ENCODE measurements around the gene PARD3.

Gene PARD3

DNA sequence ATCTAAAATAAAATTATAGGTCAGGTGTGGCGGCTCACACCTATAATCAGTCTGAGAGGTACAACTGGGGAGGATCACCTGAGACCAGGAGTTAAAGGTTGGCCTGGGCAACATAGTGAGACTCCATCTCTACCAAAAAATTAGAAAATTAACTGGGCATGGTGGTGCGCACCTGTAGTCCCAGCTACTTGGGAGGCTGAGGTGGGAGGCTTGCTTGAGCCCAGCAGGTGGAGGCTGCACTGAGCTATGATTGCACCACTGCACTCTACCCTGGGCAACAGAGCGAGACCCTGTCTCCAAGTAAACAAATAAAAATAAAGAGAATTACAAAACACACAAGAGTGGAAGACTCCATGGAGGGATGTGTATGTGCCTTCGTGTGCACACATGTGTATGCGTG lies 171.5 kb downstream of the PARD3 start:
- DNase-seq = no peak

DNA sequence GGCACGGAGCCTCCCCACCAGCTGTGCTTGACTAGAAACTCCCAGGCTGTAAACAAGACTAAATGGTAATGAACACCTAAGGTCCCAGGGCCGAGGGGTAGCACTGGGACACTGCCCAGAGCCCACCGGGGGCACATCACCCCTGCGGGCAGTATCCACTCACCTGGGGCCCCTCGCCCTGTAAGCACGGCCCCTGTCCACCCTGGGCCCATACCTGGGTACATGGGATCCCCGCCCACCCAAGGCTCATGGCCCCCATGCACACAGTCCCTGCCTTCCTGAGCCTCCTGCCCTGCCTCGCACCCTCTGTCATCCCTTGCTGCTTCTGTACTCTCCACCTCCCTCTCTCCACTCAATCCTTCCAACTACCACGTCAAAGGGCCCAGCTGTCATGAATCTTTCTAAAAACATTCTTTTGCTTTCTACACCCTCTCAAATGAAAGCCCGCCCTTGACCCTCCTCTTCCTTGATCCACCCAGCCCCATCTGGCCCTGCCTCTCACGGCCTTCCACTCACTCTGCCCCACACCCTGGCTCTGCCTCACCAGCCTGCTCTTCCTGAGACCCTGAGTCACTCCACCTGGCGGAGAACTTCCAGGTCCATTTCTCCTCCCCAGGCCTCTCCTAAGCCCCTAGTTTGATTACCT lies 173.1 kb downstream of the PARD3 start:
- no peak for DNase-seq

GRCh38 chr10:34641147-34641912 lies 173.8 kb downstream of the PARD3 start:
- no peak for DNase-seq

- DNase-seq = peak; percentile 3
These were observed 176.6 kb downstream of the PARD3 start for GRCh38 chr10:34638406-34639054.

DNA sequence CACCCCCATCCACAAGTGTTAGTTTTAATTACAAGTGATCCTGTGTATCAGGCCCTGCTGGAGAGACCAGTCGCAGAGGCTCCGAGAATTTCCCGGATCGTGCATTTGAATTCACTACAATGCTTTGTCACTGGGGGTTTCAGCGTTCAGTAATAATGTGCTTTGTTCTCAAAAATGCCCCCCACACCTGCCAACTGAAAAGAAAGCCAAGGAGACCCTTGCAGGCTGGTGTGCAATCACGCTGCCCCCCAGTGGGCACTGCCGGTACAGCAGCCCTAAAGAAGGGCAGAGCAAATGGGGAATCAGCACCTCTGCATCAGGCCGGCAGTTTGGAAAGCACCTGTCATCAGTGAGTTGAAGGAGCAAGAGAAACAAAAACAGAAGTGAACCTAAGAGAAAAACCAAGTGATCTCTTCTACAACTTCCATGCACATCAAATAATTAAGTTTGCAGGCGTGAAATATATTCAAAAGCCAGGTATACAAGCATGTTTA lies 177.6 kb downstream of the PARD3 start:
- DNase-seq = no peak

DNA sequence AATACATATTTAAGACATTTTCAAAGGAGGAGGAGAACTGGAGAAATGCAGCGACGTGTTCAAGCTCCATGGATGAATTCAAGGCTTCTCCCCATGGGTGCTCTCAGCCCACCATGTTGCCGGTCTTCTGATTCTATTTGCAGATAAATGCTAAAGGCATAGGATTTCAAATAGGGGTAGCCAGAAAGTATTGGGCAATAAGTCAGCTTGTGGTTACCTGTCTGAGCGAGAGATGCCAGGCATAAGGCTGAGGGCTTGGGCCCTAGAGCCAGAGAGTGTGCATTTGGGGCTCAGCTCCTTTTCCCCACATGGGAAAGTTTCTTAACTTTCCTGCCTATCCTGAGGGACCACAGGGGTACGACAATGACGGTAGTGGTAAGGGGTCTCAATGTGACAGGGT lies 180.0 kb downstream of the PARD3 start:
- no peak for DNase-seq

- no peak for DNase-seq
These were observed 181.7 kb downstream of the PARD3 start for GRCh38 chr10:34633374-34633773.

GRCh38 chr10:34629084-34629483 lies 186.0 kb downstream of the PARD3 start:
- no peak for DNase-seq

DNA sequence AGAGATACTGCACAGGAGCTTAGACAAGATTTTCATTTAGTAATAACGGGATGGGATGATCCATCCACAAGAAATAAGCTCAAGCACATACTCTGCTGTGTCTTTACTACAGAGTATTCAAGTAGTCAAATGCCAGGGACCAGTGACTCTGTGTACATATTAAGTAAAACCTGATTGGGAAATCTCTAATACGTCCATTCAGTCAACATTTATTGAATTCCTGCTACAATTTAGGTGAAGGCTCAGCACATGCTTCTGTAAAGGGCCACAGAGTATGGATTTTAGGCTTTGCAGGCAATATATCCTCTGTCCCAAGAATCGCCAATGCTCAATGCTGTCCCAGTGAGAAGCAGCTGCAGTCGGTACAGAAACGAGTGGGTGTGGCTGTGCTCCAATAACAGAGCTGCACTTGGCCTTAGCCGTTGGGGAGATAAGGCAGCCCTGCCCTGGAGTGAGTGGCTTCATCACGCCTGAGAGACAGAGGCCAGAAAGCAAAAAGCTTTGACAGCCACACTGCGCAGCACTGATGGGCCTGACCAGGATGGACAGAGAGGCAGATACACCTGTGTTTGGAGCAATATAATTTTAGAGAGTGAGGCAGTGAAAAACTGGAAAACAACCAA lies 186.8 kb downstream of the PARD3 start:
- DNase-seq = no peak

GRCh38 chr10:34627741-34628140 lies 187.4 kb downstream of the PARD3 start:
- DNase-seq = no peak

GRCh38 chr10:34627331-34627730 lies 187.8 kb downstream of the PARD3 start:
- no peak for DNase-seq

- no peak for DNase-seq
These were observed 188.8 kb downstream of the PARD3 start for GRCh38 chr10:34626158-34626880.

DNA sequence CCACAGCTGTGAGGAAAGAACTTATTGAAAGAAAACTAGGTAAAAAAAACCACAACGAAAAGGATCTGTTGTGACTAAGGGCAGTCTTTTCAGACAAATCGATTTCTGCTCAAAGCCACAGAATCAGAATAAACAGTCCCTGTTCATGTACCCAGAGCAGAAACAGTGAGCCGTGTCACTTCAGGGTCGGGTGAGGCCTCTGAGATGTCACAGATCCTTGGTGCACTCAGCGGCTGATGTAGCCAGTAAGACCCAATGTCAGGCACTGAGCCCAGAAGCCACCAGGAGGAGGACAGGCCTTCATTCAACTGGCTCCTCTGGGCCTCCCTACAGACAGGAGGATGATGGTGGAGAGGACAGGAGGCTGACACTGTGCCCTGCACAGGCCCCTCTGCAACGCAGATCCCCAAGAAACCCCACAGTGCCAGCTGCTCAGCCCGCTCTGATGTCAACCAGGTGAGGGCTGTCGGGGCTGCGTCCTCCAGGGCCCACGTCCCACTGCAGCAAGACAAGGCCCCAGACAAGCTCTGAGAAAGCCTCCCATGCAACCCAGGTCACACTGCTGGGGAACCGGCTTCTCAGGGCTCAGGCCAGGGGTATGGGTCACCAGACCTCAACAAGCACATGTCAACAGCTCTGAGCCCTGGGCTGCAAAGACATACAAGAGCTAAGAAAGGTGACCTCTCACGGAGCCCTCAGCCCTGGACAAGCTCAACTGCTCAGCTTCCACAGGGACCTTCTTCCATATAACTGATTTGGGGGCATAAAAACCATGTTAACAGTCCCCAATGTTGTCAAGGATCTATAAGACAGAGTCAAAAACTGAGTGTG lies 190.6 kb downstream of the PARD3 start:
- DNase-seq = no peak

GRCh38 chr10:34622945-34623344 lies 192.2 kb downstream of the PARD3 start:
- DNase-seq = no peak

DNA sequence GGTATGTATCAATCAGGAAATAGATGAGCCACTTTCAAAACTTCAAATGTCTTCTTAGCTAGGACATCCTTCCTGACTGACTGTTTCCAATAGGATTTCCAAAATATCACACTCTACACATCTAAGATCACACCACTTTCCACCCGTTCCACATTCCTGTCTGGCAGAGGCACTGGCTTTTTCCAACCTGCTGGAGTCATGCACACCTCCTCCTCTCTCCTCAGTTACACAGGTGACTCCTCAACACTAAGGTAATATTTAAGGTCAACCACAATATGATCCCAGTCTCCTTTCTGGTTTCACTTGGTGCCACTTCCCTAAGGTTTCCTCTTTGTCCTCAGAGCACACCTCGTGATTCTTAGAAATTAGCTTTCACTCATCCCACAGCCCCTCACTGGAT lies 196.5 kb downstream of the PARD3 start:
- no peak for DNase-seq

DNA sequence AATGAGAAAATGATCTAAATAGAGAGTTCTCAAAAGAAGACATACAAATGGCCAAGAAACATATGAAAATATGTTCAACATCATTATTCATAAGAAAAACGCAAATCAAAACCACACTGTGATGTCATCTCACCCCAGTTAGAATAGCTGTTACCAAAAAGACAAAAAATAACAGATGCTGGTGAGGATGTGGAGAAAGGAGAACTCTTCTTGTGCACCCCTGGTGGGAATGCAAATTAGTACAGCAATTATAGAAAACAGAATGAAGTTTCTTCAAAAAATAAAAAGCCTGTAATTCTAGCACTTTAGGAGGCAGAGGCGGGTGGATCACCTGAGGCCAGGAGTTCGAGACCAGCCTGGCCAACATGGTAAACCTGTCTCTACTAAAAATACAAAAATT lies 199.3 kb downstream of the PARD3 start:
- no peak for DNase-seq

GRCh38 chr10:34613491-34613890 lies 201.6 kb downstream of the PARD3 start:
- DNase-seq = no peak

- DNase-seq = no peak
These were observed 202.2 kb downstream of the PARD3 start for GRCh38 chr10:34612938-34613337.

DNA sequence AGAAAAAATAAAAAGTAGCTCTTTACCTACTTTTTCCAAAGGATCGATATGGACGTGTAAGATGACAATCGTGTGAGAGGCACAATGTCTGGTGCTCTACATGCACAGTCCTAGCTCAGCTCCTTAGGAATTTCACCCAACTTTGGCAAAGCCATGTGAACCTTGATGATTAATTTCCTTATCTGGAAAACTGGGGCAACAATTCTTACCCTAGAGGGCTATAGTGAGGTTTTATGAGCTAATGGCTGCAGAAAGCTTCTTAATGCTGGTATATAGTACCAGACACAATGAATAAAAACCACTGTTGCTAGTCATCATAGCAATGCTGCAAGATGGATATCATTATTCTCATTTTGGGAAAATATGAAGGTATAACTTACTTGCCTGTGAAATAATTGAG lies 202.7 kb downstream of the PARD3 start:
- DNase-seq = no peak

DNA sequence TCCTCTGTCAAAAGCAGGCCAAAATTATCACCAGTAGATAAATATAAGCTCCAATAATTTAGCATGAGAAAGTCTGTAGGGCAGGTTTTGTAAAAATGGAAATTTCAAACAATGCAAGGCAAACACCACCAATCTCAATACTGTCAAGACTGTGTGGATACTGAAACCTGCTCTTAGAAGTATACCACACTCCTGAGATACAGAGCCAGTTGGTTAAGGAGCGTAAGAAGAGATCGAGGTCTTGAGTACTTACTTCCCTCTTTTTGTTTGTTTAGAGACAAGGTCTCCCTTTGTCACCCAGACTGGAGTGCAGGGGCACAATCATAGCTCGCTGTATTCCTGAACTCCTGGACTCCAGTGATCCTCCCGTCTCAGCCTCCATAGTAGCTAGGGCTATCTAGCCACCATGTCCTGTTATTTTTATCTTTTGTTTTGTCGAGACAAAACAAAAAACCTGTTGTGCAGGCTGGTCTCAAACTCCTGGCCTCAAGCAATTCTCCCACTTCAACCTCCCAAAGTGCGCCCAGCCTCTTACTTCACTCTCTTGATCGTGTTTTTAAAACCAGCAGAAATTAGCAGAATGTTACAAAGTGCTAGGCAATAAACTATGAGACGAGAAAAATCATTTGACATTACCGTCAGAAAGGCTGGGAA lies 205.7 kb downstream of the PARD3 start:
- no peak for DNase-seq

DNA sequence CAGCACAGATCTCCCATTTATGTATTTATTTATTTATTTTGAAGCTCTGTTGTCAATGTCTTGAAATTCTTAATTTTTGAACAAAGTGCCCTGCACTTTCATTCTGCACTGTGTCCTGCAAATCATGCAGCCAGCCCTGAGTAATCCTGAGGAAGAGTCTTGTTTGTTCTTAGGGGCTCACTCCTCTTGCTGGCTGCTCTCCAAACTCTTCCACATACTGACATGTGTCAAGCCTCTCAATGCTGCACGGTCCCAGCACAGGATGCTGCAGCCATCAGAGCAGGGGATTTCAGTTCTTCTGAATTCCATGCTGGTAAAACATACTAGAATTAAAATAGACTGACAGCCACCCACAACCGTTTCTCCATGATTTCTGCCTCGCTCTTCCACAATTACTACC lies 207.2 kb downstream of the PARD3 start:
- DNase-seq = no peak
